B cell (primary cell): Measurements from ENCODE around the gene ANTXR2. TPM values are rescaled to one million over a fixed set of nuclear protein-coding genes. Genes with fewer than 3 reads are reported as not detected.
A peak's percentile ranks its signal among the peaks of the same experiment; 100 is the strongest.

Source experiments
- ATAC-seq: fragments of 200-7000 bp; cut with Tn5 transposase; one replicate; pipeline ENCODE4 v1.10.0; 2021; ENCODE audit warnings: low read depth, mild to moderate bottlenecking, moderate number of reproducible peaks, moderate library complexity
- CTCF ChIA-PET: fragments of 350-600 bp; sonication (Branson Sonifier 250); formaldehyde crosslinking; loops from one replicate; lab custom pipeline; 2021; ENCODE audit warnings: antibody characterized with exemption, inconsistent platforms; lab: Charles Lee
- POLR2A ChIA-PET: fragments of 350-600 bp; sonication (Branson Sonifier 250); formaldehyde crosslinking; loops from one replicate; lab custom pipeline; 2021; ENCODE audit warnings: antibody characterized with exemption; lab: Charles Lee
- DNase-seq: peaks from one replicate; pipeline ENCODE4 v3.0.0; 2013
- H2AFZ ChIP-seq: 2 replicates; pipeline ENCODE4 v1.6.1; 2012; ENCODE audit warnings: mild to moderate bottlenecking, low read depth, low read length; ENCODE audit not compliant: insufficient read depth, poor library complexity, severe bottlenecking
- H3K27ac ChIP-seq, 2 donors: 1 replicate in 1 of 2; 2 replicates in 1 of 2; pipeline ENCODE4 v1.5.1; 2012 to 2013; ENCODE audit warnings: low read length in 2 of 2, mild to moderate bottlenecking in 2 of 2, moderate library complexity in 1 of 2
- H3K27me3 ChIP-seq, 4 experiments: fragments of 200-600 bp in 1 of 4; sonication (generic) in 1 of 4; replicated peaks in 1 of 4; 1 replicate in 2 of 4; 2 replicates in 2 of 4; pipeline versions ENCODE4 v1.6.1 to v1.7.0; 2013 to 2016; ENCODE audit warnings: low read length in 3 of 4, mild to moderate bottlenecking in 2 of 4, mixed read lengths in 1 of 4, moderate library complexity in 1 of 4; ENCODE audit not compliant: insufficient read depth in 4 of 4, control insufficient read depth in 3 of 4; ENCODE audit errors: control extremely low read depth in 1 of 4
- H3K36me3 ChIP-seq, 2 experiments: replicated peaks in 1 of 2; 1 replicate in 1 of 2; 2 replicates in 1 of 2; pipeline versions ENCODE4 v1.6.1 to v1.7.1; 2013; ENCODE audit warnings: low read length in 1 of 2; ENCODE audit not compliant: insufficient read depth in 2 of 2, control insufficient read depth in 1 of 2; ENCODE audit errors: control extremely low read depth in 1 of 2, extremely low read depth in 1 of 2
- H3K4me1 ChIP-seq, 2 donors: fragments of 200-600 bp in 1 of 2; sonication (generic) in 1 of 2; 1 replicate in 1 of 2; 2 replicates in 1 of 2; pipeline versions ENCODE4 v1.5.1 to v1.6.1; 2013 to 2017; ENCODE audit warnings: low read length in 2 of 2; ENCODE audit not compliant: control insufficient read depth in 2 of 2, insufficient read depth in 2 of 2
- H3K4me2 ChIP-seq: replicated peaks from 2 replicates; pipeline ENCODE3; 2012; ENCODE audit warnings: mild to moderate bottlenecking, low read depth, low read length; ENCODE audit not compliant: poor library complexity, severe bottlenecking
- H3K4me3 ChIP-seq, 5 experiments: fragments of 200-600 bp in 1 of 5; sonication (generic) in 1 of 5; 1 replicate in 3 of 5; 2 replicates in 2 of 5; pipeline versions ENCODE4 v1.5.1 to v1.7.0; 2011 to 2016; ENCODE audit warnings: low read length in 4 of 5, mild to moderate bottlenecking in 4 of 5, low read depth in 2 of 5, control low read depth in 1 of 5, moderate library complexity in 1 of 5; ENCODE audit not compliant: insufficient read depth in 1 of 5; ENCODE audit errors: control extremely low read depth in 1 of 5, extremely low read depth in 1 of 5
- H3K79me2 ChIP-seq: fragments of 200-600 bp; sonication (generic); one replicate; pipeline ENCODE4 v1.6.0; 2016; ENCODE audit warnings: low read length; ENCODE audit not compliant: control insufficient read depth, insufficient read depth
- H3K9ac ChIP-seq: fragments of 200-600 bp; sonication (generic); 2 replicates; pipeline ENCODE4 v1.6.1; 2017; ENCODE audit warnings: mild to moderate bottlenecking, low read length, moderate library complexity
- H3K9me3 ChIP-seq, 3 donors: one replicate each; pipeline versions ENCODE4 v1.6.1 to v1.7.1; 2013; ENCODE audit warnings: low read length in 2 of 3; ENCODE audit not compliant: control insufficient read depth in 2 of 3, insufficient read depth in 1 of 3; ENCODE audit errors: control extremely low read depth in 1 of 3
- H4K20me1 ChIP-seq: 2 replicates; pipeline ENCODE4 v1.6.0; 2012; ENCODE audit warnings: mild to moderate bottlenecking, low read length; ENCODE audit not compliant: insufficient read depth, control insufficient read depth, poor library complexity, severe bottlenecking
- H3K27ac Mint-ChIP-seq: one replicate; pipeline ENCODE4 v1.8.0; 2021; ENCODE audit warnings: mixed read lengths
- H3K27me3 Mint-ChIP-seq: one replicate; pipeline ENCODE4 v1.8.0; 2021; ENCODE audit warnings: mixed read lengths
- H3K4me1 Mint-ChIP-seq: one replicate; pipeline ENCODE4 v1.8.0; 2021; ENCODE audit warnings: mixed read lengths
- H3K4me3 Mint-ChIP-seq: one replicate; pipeline ENCODE4 v1.8.0; 2021; ENCODE audit warnings: mixed read lengths
- H3K9me3 Mint-ChIP-seq: one replicate; pipeline ENCODE4 v1.8.0; 2022; ENCODE audit warnings: mixed read lengths; ENCODE audit not compliant: insufficient read depth
- CTCF ChIP-seq: fragments of 200-600 bp; IDR thresholded peaks from one replicate; pipeline ENCODE4 v1.8.0; 2022; ENCODE audit warnings: antibody characterized with exemption, mild to moderate bottlenecking
- EZH2 ChIP-seq: IDR thresholded peaks from 2 replicates; pipeline ENCODE4 v1.6.1; 2012; ENCODE audit warnings: borderline replicate concordance, low read depth, mild to moderate bottlenecking, moderate library complexity, low read length; ENCODE audit not compliant: insufficient read depth, poor library complexity, severe bottlenecking
- WGBS: methylation state at CpG from one replicate; pipeline ENCODE4 v1.1.5; 2013; ENCODE audit warnings: missing lambda C conversion rate; ENCODE audit not compliant: insufficient coverage; 5-methylcytosine and 5-hydroxymethylcytosine counted together
- intact Hi-C: fragments of 100-400 bp; cut with micrococcal nuclease; formaldehyde crosslinking; loops from one replicate; pipeline ENCODE4 v1.10.0; 2022
- polyA plus RNA-seq: library from polyadenylated mRNA; depleted of rRNA; stranded (reverse); fragments of >200 nt; gene quantifications from 2 replicates; pipeline ENCODE4 v1.2.3, GENCODE V29; 2012
- total RNA-seq, 2 donors: library from RNA; stranded (reverse); fragments of 120-200 nt in 1 of 2; gene quantifications; 1 replicate in 1 of 2; 2 replicates in 1 of 2; pipeline versions ENCODE4 v1.2.3 to v1.2.4, GENCODE V29; 2013 to 2022

ANTXR2 gene
- total and polyA plus RNA-seq, 2 donors (not counting 1 experiment from before 2014, with no cell fraction given), result 10.6 to 63.0 TPM

GRCh38 chr4:80037864-80038263 is 35.2 kb downstream of the ANTXR2 start:
- CTCF ChIA-PET, result no interaction called here
- Histone ChIP-seq H3K9me3 (no peaks in the 10 kb centered on the region), H3K4me2 (no peak overlapping the region), H4K20me1 (peaks cover 11% of the 10 kb centered on the region), H3K4me1 (peaks cover 0 to 16% of the 10 kb centered on the region in 2 donors), H3K79me2 (no peaks in the 10 kb centered on the region), H3K9ac (no peak overlapping the region), H2AFZ (no peak overlapping the region), H3K36me3 (peaks cover 13 to 19% of the 10 kb centered on the region in 2 experiments), H3K27ac (peak overlapping the region in 1 of 2 donors; percentile 54), H3K27me3 (no peaks in the 10 kb centered on the region), H3K4me3 (no peak overlapping the region)
- peaks cover 22% of the 10 kb centered on the region for H3K4me1 Mint-ChIP-seq
- ATAC-seq (no peak), DNase-seq (no peak)
- TF ChIP-seq CTCF (no peak), EZH2 (no peak)
- POLR2A ChIA-PET, result no interaction called here
- no peaks in the 10 kb centered on the region for H3K9me3 Mint-ChIP-seq
- intact Hi-C loops, result no loop called here
- H3K27me3 Mint-ChIP-seq, result no peaks in the 10 kb centered on the region
- H3K4me3 Mint-ChIP-seq, result no peak overlapping the region
- H3K27ac Mint-ChIP-seq, result no peak overlapping the region
- WGBS, result no CpG with 5 or more reads among the region's 1 CpG

GRCh38 chr4:80036949-80037685 is 35.9 kb downstream of the ANTXR2 start:
- no peaks in the 10 kb centered on the region for H3K27me3 Mint-ChIP-seq
- Histone ChIP-seq H3K4me1 (peaks cover 0 to 16% of the 10 kb centered on the region in 2 donors), H3K79me2 (no peaks in the 10 kb centered on the region), H4K20me1 (peaks cover 11% of the 10 kb centered on the region), H3K9me3 (no peaks in the 10 kb centered on the region), H3K4me3 (no peak overlapping the region), H3K9ac (peak overlapping the region; percentile 1), H3K27ac (peak overlapping the region in 1 of 2 donors; percentile 54), H3K27me3 (no peaks in the 10 kb centered on the region), H3K4me2 (no peak overlapping the region), H3K36me3 (peaks cover 18 to 19% of the 10 kb centered on the region in 2 experiments), H2AFZ (no peak overlapping the region)
- DNase-seq (no peak), ATAC-seq (no peak)
- H3K27ac Mint-ChIP-seq, result peak overlapping the region; percentile 37
- H3K4me1 Mint-ChIP-seq, result peaks cover 22% of the 10 kb centered on the region
- CTCF ChIA-PET, result no interaction called here
- intact Hi-C loops, result no loop called here
- no peaks in the 10 kb centered on the region for H3K9me3 Mint-ChIP-seq
- TF ChIP-seq EZH2, result no peak
- no peak for TF ChIP-seq CTCF
- WGBS, result 78% methylated on average over 1 of the region's 2 CpGs
- H3K4me3 Mint-ChIP-seq, result peak overlapping the region; percentile 14
- POLR2A ChIA-PET, result no interaction called here
